GM12878 (cell line): ENCODE measurements around the gene IL17RE. TPM values are rescaled to one million over a fixed set of nuclear protein-coding genes. Genes with fewer than 3 reads are reported as not detected.
A peak's percentile ranks its signal among the peaks of the same experiment; 100 is the strongest.

Experiments
- ATAC-seq: fragments of 200-7000 bp; cut with Tn5 transposase; 3 replicates; pipeline ENCODE4 v1.9.1; 2020; ENCODE audit warnings: mild to moderate bottlenecking, moderate library complexity
- BruUV-seq: library from RNA; stranded (reverse); fragments of 400-500 nt; replicated peaks from 2 replicates; lab custom pipeline; 2021; lab: Mats Ljungman, UMichigan
- CTCF ChIA-PET: fragments of 300-600 bp; sonication (Branson Sonifier 250); formaldehyde crosslinking; extraction: SDS; loops from one replicate; lab custom pipeline; 2021; ENCODE audit warnings: inconsistent platforms; lab: Yijun Ruan, JAX
- POLR2A ChIA-PET: fragments of 350-600 bp; formaldehyde crosslinking; extraction: SDS; loops from one replicate; lab custom pipeline; 2021; ENCODE audit warnings: inconsistent platforms; lab: Charles Lee
- RAD21 ChIA-PET: fragments of 300-600 bp; sonication (Branson Sonifier 250); formaldehyde crosslinking; loops from one replicate; lab custom pipeline; 2023; ENCODE audit warnings: antibody characterized with exemption; ENCODE audit not compliant: unreplicated experiment; lab: Charles Lee
- SMC1A ChIA-PET: fragments of 300-600 bp; sonication (Branson Sonifier 250); formaldehyde crosslinking; loops from one replicate; lab custom pipeline; 2023; ENCODE audit not compliant: unreplicated experiment, uncharacterized antibody; lab: Charles Lee
- DNase-seq: peaks from one replicate; pipeline ENCODE4 v3.0.0-alpha.2; 2011; ENCODE audit warnings: low read depth, low spot score
- FAIRE-seq: peaks from 3 replicates; lab custom pipeline; 2011; peaks lifted over from hg19 to GRCh38; lab: Jason Lieb, UNC
- H2AFZ ChIP-seq: 2 replicates; pipeline ENCODE4 v1.6.0; 2011; ENCODE audit warnings: low read depth, low read length, control low read depth; ENCODE audit not compliant: control insufficient read depth
- H3K27ac ChIP-seq: 2 replicates; pipeline ENCODE4 v1.5.1; 2011; ENCODE audit warnings: control low read depth; ENCODE audit not compliant: control insufficient read depth, insufficient read depth
- H3K27me3 ChIP-seq, 2 experiments: replicated peaks in 1 of 2; 2 replicates each; pipeline versions ENCODE4 v1.6.0 to v1.6.1; 2011; ENCODE audit warnings: low read length in 1 of 2; ENCODE audit not compliant: control insufficient read depth in 2 of 2, insufficient read depth in 2 of 2
- H3K36me3 ChIP-seq, 2 experiments: 2 replicates each; pipeline ENCODE4 v1.5.1; 2011; ENCODE audit warnings: low read length in 1 of 2; ENCODE audit not compliant: control insufficient read depth in 2 of 2, insufficient read depth in 2 of 2
- H3K4me1 ChIP-seq: 2 replicates; pipeline ENCODE4 v1.6.1; 2011; ENCODE audit warnings: mild to moderate bottlenecking, low read length, moderate library complexity, mixed read lengths; ENCODE audit not compliant: control insufficient read depth, insufficient read depth
- H3K4me2 ChIP-seq: 2 replicates; pipeline ENCODE4 v1.6.0; 2011; ENCODE audit warnings: control low read depth; ENCODE audit not compliant: control insufficient read depth, insufficient read depth
- H3K4me3 ChIP-seq: fragments of 200-600 bp; sonication (generic); 2 replicates; pipeline ENCODE4 v1.5.1; 2016
- H3K79me2 ChIP-seq: 2 replicates; pipeline ENCODE4 v1.6.0; 2011; ENCODE audit warnings: low read length; ENCODE audit not compliant: control insufficient read depth, insufficient read depth
- H3K9ac ChIP-seq: 2 replicates; pipeline ENCODE4 v1.8.0; 2011; ENCODE audit warnings: low read length, control low read depth, mixed read lengths; ENCODE audit not compliant: control insufficient read depth, insufficient read depth
- H3K9me3 ChIP-seq: replicated peaks from 3 replicates; pipeline ENCODE4 v1.5.1; 2011; ENCODE audit warnings: mild to moderate bottlenecking, low read length; ENCODE audit not compliant: control insufficient read depth, insufficient read depth
- H4K20me1 ChIP-seq: 2 replicates; pipeline ENCODE4 v1.6.0; 2011; ENCODE audit not compliant: control insufficient read depth, insufficient read depth
- EED ChIP-seq: sonication (generic); IDR thresholded peaks from 2 replicates; pipeline ENCODE4 v1.6.1; 2016; ENCODE audit warnings: antibody characterized with exemption, low read depth
- HSF1 ChIP-seq: fragments of 150-350 bp; IDR thresholded peaks from 2 replicates; pipeline ENCODE4 v1.6.1; 2014; ENCODE audit warnings: mild to moderate bottlenecking, low read depth, low read length
- MEF2A ChIP-seq: IDR thresholded peaks from 2 replicates; pipeline ENCODE4 v1.6.1; 2011; ENCODE audit warnings: low read depth, mild to moderate bottlenecking, low read length, moderate library complexity; ENCODE audit not compliant: insufficient read depth
- MEF2B ChIP-seq: fragments of 450-650 bp; IDR thresholded peaks from 2 replicates; pipeline ENCODE4 v1.6.1; 2018; ENCODE audit warnings: mild to moderate bottlenecking, moderate library complexity; ENCODE audit not compliant: partially characterized antibody, poor library complexity, severe bottlenecking
- MLLT1 ChIP-seq: fragments of 450-650 bp; IDR thresholded peaks from 2 replicates; pipeline ENCODE4 v1.6.1; 2016; ENCODE audit warnings: mild to moderate bottlenecking
- NR2C2 ChIP-seq: IDR thresholded peaks from 2 replicates; pipeline ENCODE4 v1.6.1; 2011; ENCODE audit warnings: borderline replicate concordance, low read depth; ENCODE audit not compliant: control insufficient read depth, insufficient read length
- POLR2AphosphoS5 ChIP-seq: IDR thresholded peaks from 2 replicates; pipeline ENCODE4 v1.6.1; 2011; ENCODE audit warnings: mild to moderate bottlenecking, low read length, inconsistent platforms
- RELA ChIP-seq: fragments of 450-650 bp; IDR thresholded peaks from 2 replicates; pipeline ENCODE4 v1.8.0; 2014; ENCODE audit warnings: borderline replicate concordance; ENCODE audit not compliant: partially characterized antibody
- RUNX3 ChIP-seq: IDR thresholded peaks from 2 replicates; pipeline ENCODE4 v1.6.1; 2012; ENCODE audit warnings: low read length, inconsistent platforms
- SKIL ChIP-seq: fragments of 450-650 bp; IDR thresholded peaks from 2 replicates; pipeline ENCODE4 v1.6.1; 2017; ENCODE audit warnings: mild to moderate bottlenecking, low read depth, inconsistent platforms; ENCODE audit not compliant: poor library complexity, severe bottlenecking
- TCF12 ChIP-seq: IDR thresholded peaks from 2 replicates; pipeline ENCODE4 v1.6.1; 2011; ENCODE audit warnings: low read depth, mild to moderate bottlenecking, low read length
- ZNF687 ChIP-seq: fragments of 450-650 bp; IDR thresholded peaks from 2 replicates; pipeline ENCODE4 v1.6.1; 2017; ENCODE audit warnings: mild to moderate bottlenecking, moderate library complexity
- WGBS: methylation state at CpG from one replicate; pipeline ENCODE4 v1.1.6; 2016; ENCODE audit warnings: low lambda C conversion rate; ENCODE audit not compliant: insufficient replicate concordance, insufficient coverage; ENCODE audit errors: missing lambda C conversion rate; 5-methylcytosine and 5-hydroxymethylcytosine counted together
- in situ Hi-C: fragments of 300-500 bp; cut with MboI; formaldehyde crosslinking; loops from 9 replicates; pipeline ENCODE4 v1.14.3; 2018; ENCODE audit warnings: mixed read lengths
- intact Hi-C: fragments of 100-400 bp; cut with micrococcal nuclease; formaldehyde crosslinking; loops from one replicate; pipeline ENCODE4 v1.14.2; 2022; ENCODE audit not compliant: unreplicated experiment
- polyA plus RNA-seq, 11 experiments: library from polyadenylated mRNA; depleted of rRNA in 4 of 11; unstranded in 6 of 11; stranded (reverse) in 5 of 11; fragments of >200 nt; fragmentation: Nextera tagmentation in 4 of 11; fragmentation: Illumina TruSeq in 1 of 11; extraction: Ambion mirVana in 4 of 11; extraction: Trizol in 1 of 11; gene quantifications; 1 replicate in 1 of 11; 2 replicates in 10 of 11; pipeline versions ENCODE4 v1.2.1 to v1.2.3, GENCODE V29; 2011 to 2016; ENCODE audit warnings: inconsistent platforms in 2 of 11, missing spikeins in 2 of 11, low read depth in 1 of 11
- total RNA-seq, 4 experiments: library from RNA; depleted of rRNA in 3 of 4; stranded (reverse); fragments of >200 nt in 3 of 4; fragmentation: Illumina TruSeq in 1 of 4; extraction: Trizol in 1 of 4; gene quantifications; 2 replicates each; pipeline versions ENCODE4 v1.2.1 to v1.2.3, GENCODE V29; 2013 to 2021

Gene IL17RE
- total and polyA plus RNA-seq, 10 of the 15 experiments (the other 5 are each of a cell fraction or from before 2014, with no cell fraction given): 0.04 to 0.51 (median 0.12) TPM; not detected in 2

GRCh38 chr3:9951126-9951525 lies 48.5 kb downstream of the IL17RE start:
- in situ Hi-C loops (no loop called here), intact Hi-C loops (loop anchor here (2.0 to 10.0 kb wide), 2 partner anchors 18 to 274 kb away; partner anchors contain the start of gene CRELD1)
- RAD21 ChIA-PET: interaction anchor here (1.0 to 5.2 kb wide), 3 partner anchors 16 to 37 kb away, joined by 3 to 24 read pairs (median 7); partner anchors contain the start of gene CRELD1
- WGBS: under 1% methylated on average over 7 of the region's 7 CpGs
- ATAC-seq: peak; percentile 67
- SMC1A ChIA-PET: interaction anchor here (0.6 to 2.3 kb wide), 5 partner anchors 16 to 73 kb away, joined by 3 to 16 read pairs (median 5); partner anchors contain the start of genes CIDEC and CRELD1
- Histone ChIP-seq H3K4me1 (peaks cover 3% of the 10 kb centered on the region; the same call in 1 of the 2 replicates), H4K20me1 (no peaks in the 10 kb centered on the region), H2AFZ (peak overlapping the region; percentile 56), H3K27ac (peak overlapping the region; percentile 69), H3K36me3 (peaks cover 0 to 4% of the 10 kb centered on the region in 2 experiments; a peak in 2 of 4 replicates), H3K9ac (peak overlapping the region; percentile 72), H3K27me3 (no peaks in the 10 kb centered on the region), H3K9me3 (no peaks in the 10 kb centered on the region), H3K79me2 (no peaks in the 10 kb centered on the region), H3K4me3 (peak overlapping the region; percentile 82), H3K4me2 (peak overlapping the region; percentile 96)
- CTCF ChIA-PET: interaction anchor here (1.9 to 5.8 kb wide), 2 partner anchors 16 to 18 kb away, joined by 5 to 29 read pairs; partner anchors contain the start of gene CRELD1
- BruUV-seq: no TSS peak
- POLR2A ChIA-PET: interaction anchor here (1.0 to 2.3 kb wide), 7 partner anchors 9 to 241 kb away, joined by 3 to 11 read pairs (median 7); partner anchors contain the start of genes BRK1, CRELD1 and EMC3
- FAIRE-seq: peak; percentile 82
- peak; percentile 37 for DNase-seq
- TF ChIP-seq MLLT1 (no peak), RUNX3 (peak; percentile 18; the same call in 1 of the 2 replicates), EED (peak; percentile 70; the same call in 1 of the 2 replicates), MEF2B (peak; percentile 81), MEF2A (no peak), HSF1 (no peak), NR2C2 (no peak), SKIL (no peak), ZNF687 (no peak), POLR2AphosphoS5 (no peak), RELA (peak; percentile 21), TCF12 (0 out of 2 replicates have a peak, but pooled peaks have one; percentile 43)
